Spinal cord (tissue), 10 donors: Measurements from ENCODE around the gene TRPM3. TPM values are rescaled to one million over a fixed set of nuclear protein-coding genes. Genes with fewer than 3 reads are reported as not detected.

Experiments
- DNase-seq, 6 donors: peaks; one replicate each; pipeline versions ENCODE4 v3.0.0 to v3.0.0-alpha.2; 2013 to 2015; ENCODE audit warnings: low spot score in 6 of 6, low read depth in 4 of 6
- H3K27ac ChIP-seq: one replicate; pipeline ENCODE4 v1.5.1; 2013; ENCODE audit warnings: low read depth, low read length, control low read depth
- H3K27me3 ChIP-seq: one replicate; pipeline ENCODE4 v1.6.1; 2013; ENCODE audit warnings: low read length; ENCODE audit not compliant: control insufficient read depth, insufficient read depth
- H3K36me3 ChIP-seq: one replicate; pipeline ENCODE4 v1.6.1; 2013; ENCODE audit warnings: low read length; ENCODE audit not compliant: control insufficient read depth, insufficient read depth
- H3K4me1 ChIP-seq: one replicate; pipeline ENCODE4 v1.6.1; 2013; ENCODE audit warnings: low read length; ENCODE audit not compliant: control insufficient read depth, insufficient read depth
- H3K4me3 ChIP-seq: one replicate; pipeline ENCODE4 v1.5.1; 2013; ENCODE audit warnings: low read depth, low read length, control low read depth
- H3K9me3 ChIP-seq: one replicate; pipeline ENCODE4 v1.6.1; 2013; ENCODE audit warnings: low read length; ENCODE audit not compliant: control insufficient read depth, insufficient read depth
- WGBS: methylation state at CpG from one replicate; pipeline ENCODE4 v1.1.5; 2013; ENCODE audit warnings: missing lambda C conversion rate; ENCODE audit not compliant: insufficient coverage; 5-methylcytosine and 5-hydroxymethylcytosine counted together
- polyA plus RNA-seq, 2 donors: library from polyadenylated mRNA; unstranded; fragments of 120-200 nt; gene quantifications; one replicate each; pipeline ENCODE4 v1.2.1, GENCODE V29; 2013; ENCODE audit not compliant: insufficient read length in 2 of 2
- total RNA-seq, 2 donors: library from RNA; depleted of rRNA in 1 of 2; stranded (reverse); fragments of 120-200 nt in 1 of 2; fragments of >200 nt in 1 of 2; gene quantifications; one replicate each; pipeline versions ENCODE4 v1.2.3 to v1.2.4, GENCODE V29; 2013 to 2014
- donor health status: healthy.

Gene TRPM3
- total and polyA plus RNA-seq, 4 donors = 16.7 to 198 (median 37.6) TPM

DNA sequence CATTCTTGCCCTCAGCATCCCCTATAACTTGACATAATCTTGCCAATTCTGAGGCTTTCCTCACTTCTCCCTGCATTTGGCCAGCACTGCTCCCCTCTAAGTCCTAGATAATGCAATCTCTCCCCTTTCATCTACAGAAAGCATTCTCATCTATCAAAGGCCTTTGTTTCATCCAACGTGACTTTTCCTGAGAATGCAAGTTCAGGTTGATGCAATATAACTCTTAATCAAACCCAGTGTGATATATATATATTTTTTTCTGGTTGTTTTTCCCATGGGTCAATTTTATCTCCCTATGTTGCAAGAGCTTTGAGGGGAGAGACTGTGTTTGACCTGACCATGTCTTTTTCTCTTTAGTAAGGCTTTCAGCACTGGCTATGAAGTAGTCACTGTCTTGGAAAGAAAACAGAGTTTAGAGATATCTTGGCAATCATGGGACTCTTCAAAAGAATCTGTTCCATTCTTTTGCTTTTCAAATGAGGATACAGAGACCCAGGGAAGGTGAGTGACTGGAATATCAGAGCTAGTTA lies 268.6 kb downstream of the TRPM3 start:
- Histone ChIP-seq H3K4me1 (no peaks in the 10 kb centered on the region), H3K27ac (no peak overlapping the region), H3K27me3 (no peaks in the 10 kb centered on the region), H3K36me3 (no peaks in the 10 kb centered on the region), H3K4me3 (no peak overlapping the region), H3K9me3 (no peaks in the 10 kb centered on the region)
- WGBS = no CpG with 5 or more reads among the region's 1 CpG
- DNase-seq = no peak

DNA sequence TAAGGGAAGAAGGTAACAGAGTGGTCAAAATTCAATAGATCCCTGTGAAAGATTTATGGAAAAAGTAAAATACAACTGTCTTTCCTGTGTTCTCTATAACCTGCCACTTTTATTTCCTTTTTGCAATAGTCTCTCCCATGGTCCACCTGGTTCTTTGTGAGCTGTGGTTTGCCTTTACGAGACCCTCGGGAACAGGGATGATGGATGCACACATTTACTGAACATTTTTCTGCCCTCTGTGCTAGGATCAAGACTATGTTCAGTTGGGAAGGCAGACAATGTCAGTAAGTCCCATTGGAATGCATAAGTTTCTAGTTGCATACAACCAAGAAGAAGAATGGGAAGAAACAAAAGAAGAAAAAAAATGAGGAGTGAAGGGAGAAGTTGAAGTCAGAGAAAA lies 281.2 kb downstream of the TRPM3 start:
- Histone ChIP-seq H3K27ac (no peak overlapping the region), H3K36me3 (no peaks in the 10 kb centered on the region), H3K4me1 (no peaks in the 10 kb centered on the region), H3K27me3 (no peaks in the 10 kb centered on the region), H3K4me3 (no peak overlapping the region), H3K9me3 (no peaks in the 10 kb centered on the region)
- DNase-seq = no peak
- no CpG with 5 or more reads among the region's 2 CpGs for WGBS

GRCh38 chr9:70835323-70835722 lies 286.1 kb downstream of the TRPM3 start:
- Histone ChIP-seq H3K4me3 (no peak overlapping the region), H3K27me3 (no peaks in the 10 kb centered on the region), H3K4me1 (no peaks in the 10 kb centered on the region), H3K36me3 (no peaks in the 10 kb centered on the region), H3K27ac (no peak overlapping the region), H3K9me3 (no peaks in the 10 kb centered on the region)
- no CpG with 5 or more reads among the region's 4 CpGs for WGBS
- DNase-seq = no peak

GRCh38 chr9:70832492-70832891 lies 288.9 kb downstream of the TRPM3 start:
- Histone ChIP-seq H3K27ac (no peak overlapping the region), H3K27me3 (no peaks in the 10 kb centered on the region), H3K4me3 (no peak overlapping the region), H3K4me1 (no peaks in the 10 kb centered on the region), H3K36me3 (no peaks in the 10 kb centered on the region), H3K9me3 (no peaks in the 10 kb centered on the region)
- no peak for DNase-seq

GRCh38 chr9:70830618-70831017 lies 290.8 kb downstream of the TRPM3 start:
- Histone ChIP-seq H3K27me3 (no peaks in the 10 kb centered on the region), H3K4me1 (no peaks in the 10 kb centered on the region), H3K36me3 (no peaks in the 10 kb centered on the region), H3K27ac (no peak overlapping the region), H3K9me3 (no peaks in the 10 kb centered on the region), H3K4me3 (no peak overlapping the region)
- WGBS = 86% methylated on average over 1 of the region's 4 CpGs
- DNase-seq = peak in 2 of 6 donors; percentile 21 to 69

DNA sequence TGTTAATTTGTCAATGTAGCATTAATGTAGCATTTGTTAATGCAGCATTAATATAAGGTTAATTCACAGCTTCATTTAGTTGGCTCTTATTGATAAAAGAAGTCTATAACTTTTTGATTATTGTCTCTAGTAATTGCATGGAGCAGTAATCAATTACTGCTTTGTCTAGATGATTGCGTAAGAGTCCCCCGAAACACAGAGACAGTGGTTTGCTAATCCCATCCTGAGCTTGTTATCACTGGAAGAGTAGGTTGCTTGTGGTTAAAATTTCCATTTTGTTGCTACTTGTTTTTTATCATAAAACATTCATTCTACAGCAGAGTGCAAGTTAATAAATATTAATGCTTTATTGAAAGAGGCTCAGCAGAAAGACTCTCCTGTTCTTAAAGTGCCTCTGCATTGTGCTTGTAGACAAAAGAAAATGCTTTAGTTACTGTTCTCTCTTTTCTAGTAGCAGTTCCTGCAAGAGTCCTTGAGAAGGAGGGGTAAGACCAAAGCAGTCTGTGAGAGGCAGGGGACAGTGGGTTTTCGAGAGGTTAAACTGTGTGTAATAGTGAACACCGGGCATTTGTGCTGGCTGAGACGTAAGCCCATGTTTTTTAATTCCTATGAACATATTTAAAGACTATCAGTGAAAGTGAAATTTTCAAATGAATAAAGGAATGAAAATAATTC lies 291.7 kb downstream of the TRPM3 start:
- Histone ChIP-seq H3K4me3 (no peak overlapping the region), H3K36me3 (no peaks in the 10 kb centered on the region), H3K27me3 (no peaks in the 10 kb centered on the region), H3K27ac (peak overlapping the region; percentile 2), H3K4me1 (no peaks in the 10 kb centered on the region), H3K9me3 (no peaks in the 10 kb centered on the region)
- no CpG with 5 or more reads among the region's 5 CpGs for WGBS
- DNase-seq = peak in 1 of 6 donors; percentile 6

- WGBS = no CpG with 5 or more reads among the region's 3 CpGs
- H3K27me3 ChIP-seq = no peaks in the 10 kb centered on the region
- H3K4me1 ChIP-seq = no peaks in the 10 kb centered on the region
- no peaks in the 10 kb centered on the region for H3K9me3 ChIP-seq
- no peak overlapping the region for H3K4me3 ChIP-seq
- H3K27ac ChIP-seq = no peak overlapping the region
- no peak for DNase-seq
- H3K36me3 ChIP-seq = no peaks in the 10 kb centered on the region
Measured at GRCh38 chr9:70826562-70826961, 294.9 kb downstream of the TRPM3 start.

DNA sequence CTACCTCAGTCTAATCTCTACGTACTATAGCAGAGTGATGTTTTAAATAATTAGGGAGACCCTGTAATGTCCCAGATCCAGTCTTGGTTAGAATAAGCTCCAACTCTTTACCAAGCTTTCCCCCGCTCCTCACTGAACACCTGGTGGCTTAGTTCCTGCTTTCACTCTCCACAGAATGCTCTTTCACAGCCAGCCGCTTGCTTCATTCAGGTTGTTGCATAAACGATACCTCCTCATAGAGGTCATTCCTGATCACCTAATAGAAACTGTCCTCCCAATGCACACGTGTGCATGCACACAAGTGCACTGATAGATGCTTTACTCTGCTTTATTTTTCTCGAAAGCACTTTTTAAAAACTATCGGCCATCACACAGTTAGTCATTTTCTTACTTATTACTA lies 298.1 kb downstream of the TRPM3 start:
- no peaks in the 10 kb centered on the region for H3K36me3 ChIP-seq
- H3K4me1 ChIP-seq = no peaks in the 10 kb centered on the region
- H3K27me3 ChIP-seq = no peaks in the 10 kb centered on the region
- WGBS = 91% methylated on average over 4 of the region's 7 CpGs
- H3K4me3 ChIP-seq = no peak overlapping the region
- H3K27ac ChIP-seq = no peak overlapping the region
- no peak for DNase-seq
- H3K9me3 ChIP-seq = no peaks in the 10 kb centered on the region

DNA sequence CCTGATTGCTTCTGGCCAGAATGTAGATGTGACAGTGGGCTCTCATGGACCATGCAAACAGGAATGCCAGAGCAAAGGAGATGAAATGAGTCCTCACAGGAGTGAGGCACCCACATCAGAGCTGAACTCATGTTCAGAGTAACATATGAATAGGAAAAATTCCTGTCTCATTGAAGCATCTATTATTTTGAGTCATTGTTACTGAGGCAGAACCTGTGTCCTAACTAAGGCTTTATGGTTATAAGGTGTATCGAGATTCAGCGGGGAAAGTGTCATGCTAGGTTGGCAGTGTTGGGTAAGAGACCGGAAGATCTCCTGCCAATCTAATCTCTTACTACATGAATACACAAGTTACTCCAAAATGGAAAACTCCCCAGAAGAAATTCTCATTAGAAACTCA lies 304.1 kb downstream of the TRPM3 start:
- no peak overlapping the region for H3K4me3 ChIP-seq
- WGBS = no CpG with 5 or more reads among the region's 3 CpGs
- DNase-seq = no peak

DNA sequence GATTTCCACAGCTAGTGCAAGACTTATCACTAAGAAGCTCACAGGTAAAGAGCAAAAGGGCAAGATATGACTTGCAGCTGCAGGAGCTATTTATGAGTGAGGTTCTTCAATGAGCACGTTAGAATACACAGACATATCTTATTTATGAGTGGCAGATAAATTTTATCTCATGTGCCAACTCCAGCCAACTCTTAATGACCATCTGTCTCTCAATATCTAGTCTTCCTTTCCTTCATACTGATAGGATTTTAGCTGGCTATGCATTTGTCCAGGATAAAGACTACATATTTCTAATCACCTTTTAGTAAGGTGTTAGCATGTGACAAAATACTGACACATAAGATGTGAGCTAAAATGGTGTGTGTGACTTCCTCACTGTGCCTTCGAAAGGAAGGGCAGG lies 304.5 kb downstream of the TRPM3 start:
- H3K4me3 ChIP-seq = no peak overlapping the region
- WGBS = 0% methylated on average over 1 of the region's 2 CpGs
- H3K27ac ChIP-seq = no peak overlapping the region
- DNase-seq = no peak
- no peaks in the 10 kb centered on the region for H3K4me1 ChIP-seq
- H3K9me3 ChIP-seq = no peaks in the 10 kb centered on the region
- no peaks in the 10 kb centered on the region for H3K36me3 ChIP-seq
- H3K27me3 ChIP-seq = no peaks in the 10 kb centered on the region

More for the DNA sequence above, 304.1 kb downstream of the TRPM3 start:
- Histone ChIP-seq H3K36me3 (no peaks in the 10 kb centered on the region), H3K27ac (no peak overlapping the region), H3K9me3 (no peaks in the 10 kb centered on the region), H3K4me1 (no peaks in the 10 kb centered on the region), H3K27me3 (no peaks in the 10 kb centered on the region)
